GM12878 (cell line): Measurements from ENCODE around the gene COX6B1. TPM values are rescaled to one million over a fixed set of nuclear protein-coding genes. Genes with fewer than 3 reads are reported as not detected.

ENCODE experiments used
- ATAC-seq: fragments of 200-7000 bp; cut with Tn5 transposase; 3 replicates; pipeline ENCODE4 v1.9.1; 2020; ENCODE audit warnings: mild to moderate bottlenecking, moderate library complexity
- BruUV-seq: library from RNA; stranded (reverse); fragments of 400-500 nt; replicated peaks from 2 replicates; lab custom pipeline; 2021; lab: Mats Ljungman, UMichigan
- CTCF ChIA-PET: fragments of 300-600 bp; sonication (Branson Sonifier 250); formaldehyde crosslinking; extraction: SDS; loops from one replicate; lab custom pipeline; 2021; ENCODE audit warnings: inconsistent platforms; lab: Yijun Ruan, JAX
- POLR2A ChIA-PET: fragments of 350-600 bp; formaldehyde crosslinking; extraction: SDS; loops from one replicate; lab custom pipeline; 2021; ENCODE audit warnings: inconsistent platforms; lab: Charles Lee
- RAD21 ChIA-PET: fragments of 300-600 bp; sonication (Branson Sonifier 250); formaldehyde crosslinking; loops from one replicate; lab custom pipeline; 2023; ENCODE audit warnings: antibody characterized with exemption; ENCODE audit not compliant: unreplicated experiment; lab: Charles Lee
- SMC1A ChIA-PET: fragments of 300-600 bp; sonication (Branson Sonifier 250); formaldehyde crosslinking; loops from one replicate; lab custom pipeline; 2023; ENCODE audit not compliant: unreplicated experiment, uncharacterized antibody; lab: Charles Lee
- DNase-seq: peaks from one replicate; pipeline ENCODE4 v3.0.0-alpha.2; 2011; ENCODE audit warnings: low read depth, low spot score
- FAIRE-seq: peaks from 3 replicates; lab custom pipeline; 2011; peaks lifted over from hg19 to GRCh38; lab: Jason Lieb, UNC
- H2AFZ ChIP-seq: 2 replicates; pipeline ENCODE4 v1.6.0; 2011; ENCODE audit warnings: low read depth, low read length, control low read depth; ENCODE audit not compliant: control insufficient read depth
- H3K27ac ChIP-seq: 2 replicates; pipeline ENCODE4 v1.5.1; 2011; ENCODE audit warnings: control low read depth; ENCODE audit not compliant: control insufficient read depth, insufficient read depth
- H3K27me3 ChIP-seq, 2 experiments: replicated peaks in 1 of 2; 2 replicates each; pipeline versions ENCODE4 v1.6.0 to v1.6.1; 2011; ENCODE audit warnings: low read length in 1 of 2; ENCODE audit not compliant: control insufficient read depth in 2 of 2, insufficient read depth in 2 of 2
- H3K36me3 ChIP-seq, 2 experiments: 2 replicates each; pipeline ENCODE4 v1.5.1; 2011; ENCODE audit warnings: low read length in 1 of 2; ENCODE audit not compliant: control insufficient read depth in 2 of 2, insufficient read depth in 2 of 2
- H3K4me1 ChIP-seq: 2 replicates; pipeline ENCODE4 v1.6.1; 2011; ENCODE audit warnings: mild to moderate bottlenecking, low read length, moderate library complexity, mixed read lengths; ENCODE audit not compliant: control insufficient read depth, insufficient read depth
- H3K4me2 ChIP-seq: 2 replicates; pipeline ENCODE4 v1.6.0; 2011; ENCODE audit warnings: control low read depth; ENCODE audit not compliant: control insufficient read depth, insufficient read depth
- H3K4me3 ChIP-seq: fragments of 200-600 bp; sonication (generic); 2 replicates; pipeline ENCODE4 v1.5.1; 2016
- H3K79me2 ChIP-seq: 2 replicates; pipeline ENCODE4 v1.6.0; 2011; ENCODE audit warnings: low read length; ENCODE audit not compliant: control insufficient read depth, insufficient read depth
- H3K9ac ChIP-seq: 2 replicates; pipeline ENCODE4 v1.8.0; 2011; ENCODE audit warnings: low read length, control low read depth, mixed read lengths; ENCODE audit not compliant: control insufficient read depth, insufficient read depth
- H3K9me3 ChIP-seq: replicated peaks from 3 replicates; pipeline ENCODE4 v1.5.1; 2011; ENCODE audit warnings: mild to moderate bottlenecking, low read length; ENCODE audit not compliant: control insufficient read depth, insufficient read depth
- H4K20me1 ChIP-seq: 2 replicates; pipeline ENCODE4 v1.6.0; 2011; ENCODE audit not compliant: control insufficient read depth, insufficient read depth
- MTA3 ChIP-seq: IDR thresholded peaks from 2 replicates; pipeline ENCODE4 v1.6.1; 2012; ENCODE audit warnings: low read length, inconsistent platforms, borderline replicate concordance
- PML ChIP-seq: IDR thresholded peaks from 2 replicates; pipeline ENCODE4 v1.6.1; 2012; ENCODE audit warnings: low read length, inconsistent platforms
- RAD51 ChIP-seq: fragments of 450-650 bp; IDR thresholded peaks from 2 replicates; pipeline ENCODE4 v1.6.1; 2016; ENCODE audit warnings: moderate library complexity, mild to moderate bottlenecking, inconsistent platforms
- SRF ChIP-seq, 2 experiments: IDR thresholded peaks; 2 replicates each; pipeline ENCODE4 v1.6.1; 2011; ENCODE audit warnings: low read depth in 2 of 2, low read length in 2 of 2, mild to moderate bottlenecking in 1 of 2, moderate library complexity in 1 of 2
- TAF1 ChIP-seq: IDR thresholded peaks from 2 replicates; pipeline ENCODE4 v1.6.1; 2011; ENCODE audit warnings: mild to moderate bottlenecking, low read depth, low read length, borderline replicate concordance
- ZNF207 ChIP-seq: fragments of 450-650 bp; IDR thresholded peaks from 2 replicates; pipeline ENCODE4 v1.6.1; 2014; ENCODE audit warnings: antibody characterized with exemption, mild to moderate bottlenecking, borderline replicate concordance
- WGBS: methylation state at CpG from one replicate; pipeline ENCODE4 v1.1.6; 2016; ENCODE audit warnings: low lambda C conversion rate; ENCODE audit not compliant: insufficient replicate concordance, insufficient coverage; ENCODE audit errors: missing lambda C conversion rate; 5-methylcytosine and 5-hydroxymethylcytosine counted together
- in situ Hi-C: fragments of 300-500 bp; cut with MboI; formaldehyde crosslinking; loops from 9 replicates; pipeline ENCODE4 v1.14.3; 2018; ENCODE audit warnings: mixed read lengths
- intact Hi-C: fragments of 100-400 bp; cut with micrococcal nuclease; formaldehyde crosslinking; loops from one replicate; pipeline ENCODE4 v1.14.2; 2022; ENCODE audit not compliant: unreplicated experiment
- polyA plus RNA-seq, 11 experiments: library from polyadenylated mRNA; depleted of rRNA in 4 of 11; unstranded in 6 of 11; stranded (reverse) in 5 of 11; fragments of >200 nt; fragmentation: Nextera tagmentation in 4 of 11; fragmentation: Illumina TruSeq in 1 of 11; extraction: Ambion mirVana in 4 of 11; extraction: Trizol in 1 of 11; gene quantifications; 1 replicate in 1 of 11; 2 replicates in 10 of 11; pipeline versions ENCODE4 v1.2.1 to v1.2.3, GENCODE V29; 2011 to 2016; ENCODE audit warnings: inconsistent platforms in 2 of 11, missing spikeins in 2 of 11, low read depth in 1 of 11
- total RNA-seq, 4 experiments: library from RNA; depleted of rRNA in 3 of 4; stranded (reverse); fragments of >200 nt in 3 of 4; fragmentation: Illumina TruSeq in 1 of 4; extraction: Trizol in 1 of 4; gene quantifications; 2 replicates each; pipeline versions ENCODE4 v1.2.1 to v1.2.3, GENCODE V29; 2013 to 2021
- TF ChIP-seq, protein P1 (sequence below), 3 experiments: IDR thresholded peaks in 2 of 3; conservative IDR thresholded peaks in 1 of 3; 2 replicates each; pipeline ENCODE4 v1.5.1; 2011; ENCODE audit warnings: low read depth in 3 of 3, low read length in 3 of 3, mild to moderate bottlenecking in 3 of 3, control low read depth in 2 of 3, moderate library complexity in 2 of 3, inconsistent platforms in 1 of 3, mixed read lengths in 1 of 3; ENCODE audit not compliant: control insufficient read depth in 2 of 3, insufficient read depth in 1 of 3; ENCODE audit errors: extremely low read depth in 1 of 3

The COX6B1 gene
- total and polyA plus RNA-seq, 10 of the 15 experiments (the other 5 are each of a cell fraction or from before 2014, with no cell fraction given) = 500 to 1,700 (median 862) TPM

DNA sequence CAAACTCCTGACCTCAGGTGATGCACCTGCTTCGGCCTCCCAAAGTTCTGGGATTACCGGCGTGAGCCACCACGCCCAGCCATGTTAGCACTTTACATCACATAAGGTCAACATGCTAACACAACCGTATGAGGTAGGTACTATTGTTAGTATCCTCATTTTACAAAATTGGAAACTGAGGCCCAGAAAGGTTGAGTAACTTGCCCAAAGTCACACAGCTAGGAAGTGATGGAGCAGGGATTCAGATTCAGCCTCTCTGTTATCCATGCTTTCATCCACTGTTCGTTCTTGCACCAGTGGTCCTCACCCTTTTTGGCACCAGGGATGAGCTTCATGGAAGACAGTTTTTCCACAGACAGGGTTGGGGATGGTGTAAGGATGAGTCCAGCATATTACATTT lies 8.6 kb downstream of the COX6B1 start (continued):
- TF ChIP-seq PML (no peak), TAF1 (no peak), MTA3 (no peak), RAD51 (no peak), SRF (IDR thresholded peaks at IDR 0.05; ENCODE audit: low read depth in 2 of 2, low read length in 2 of 2) (no peak)

DNA sequence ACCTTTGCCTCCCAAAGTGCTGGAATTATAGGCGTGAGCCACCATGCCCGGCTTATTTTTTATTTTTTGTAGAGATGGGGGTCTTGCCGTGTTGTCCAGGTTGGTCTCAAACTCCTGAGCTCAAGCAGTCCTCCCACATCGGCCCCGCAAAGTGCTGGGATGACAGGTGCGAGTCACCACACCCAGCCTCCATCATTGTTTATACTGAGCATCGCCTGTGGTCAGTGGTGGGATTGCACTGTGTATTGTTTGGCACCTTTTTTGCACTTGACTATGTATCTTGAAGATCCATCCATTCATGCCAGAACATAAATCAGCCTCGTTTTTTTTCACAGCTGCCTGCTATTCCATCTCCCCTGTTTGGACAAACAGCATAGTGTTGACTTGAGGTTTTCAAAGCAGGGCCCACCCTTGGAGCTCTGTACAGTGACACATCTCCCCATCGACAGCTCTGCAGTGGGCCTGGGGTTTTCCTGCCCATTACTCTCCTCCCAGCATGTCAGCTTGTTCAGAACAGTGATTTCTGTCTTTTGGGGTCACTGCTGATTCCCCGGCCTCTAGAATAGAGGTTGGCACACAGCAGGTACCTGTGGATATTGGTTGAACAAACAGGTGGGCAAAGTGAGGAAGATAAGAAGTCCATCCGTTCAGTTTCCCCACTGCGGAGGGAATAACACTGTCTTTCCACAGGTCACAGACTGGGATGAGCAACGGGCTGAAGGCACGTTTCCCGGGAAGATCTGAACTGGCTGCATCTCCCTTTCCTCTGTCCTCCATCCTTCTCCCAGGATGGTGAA lies 10.0 kb downstream of the COX6B1 start:
- Histone ChIP-seq H3K36me3 (peaks cover 12 to 13% of the 10 kb centered on the region in 2 experiments; a peak in 3 of 4 replicates), H2AFZ (no peak overlapping the region), H3K27ac (no peak overlapping the region), H3K9me3 (no peaks in the 10 kb centered on the region), H3K79me2 (no peaks in the 10 kb centered on the region), H3K27me3 (no peaks in the 10 kb centered on the region)
- in situ Hi-C loops = no loop called here
- SMC1A ChIA-PET = no interaction called here
- WGBS = 90% methylated on average over 15 of the region's 15 CpGs
- DNase-seq = no peak
- no peak for TF ChIP-seq ZNF207
- TF ChIP-seq, protein P1, sequence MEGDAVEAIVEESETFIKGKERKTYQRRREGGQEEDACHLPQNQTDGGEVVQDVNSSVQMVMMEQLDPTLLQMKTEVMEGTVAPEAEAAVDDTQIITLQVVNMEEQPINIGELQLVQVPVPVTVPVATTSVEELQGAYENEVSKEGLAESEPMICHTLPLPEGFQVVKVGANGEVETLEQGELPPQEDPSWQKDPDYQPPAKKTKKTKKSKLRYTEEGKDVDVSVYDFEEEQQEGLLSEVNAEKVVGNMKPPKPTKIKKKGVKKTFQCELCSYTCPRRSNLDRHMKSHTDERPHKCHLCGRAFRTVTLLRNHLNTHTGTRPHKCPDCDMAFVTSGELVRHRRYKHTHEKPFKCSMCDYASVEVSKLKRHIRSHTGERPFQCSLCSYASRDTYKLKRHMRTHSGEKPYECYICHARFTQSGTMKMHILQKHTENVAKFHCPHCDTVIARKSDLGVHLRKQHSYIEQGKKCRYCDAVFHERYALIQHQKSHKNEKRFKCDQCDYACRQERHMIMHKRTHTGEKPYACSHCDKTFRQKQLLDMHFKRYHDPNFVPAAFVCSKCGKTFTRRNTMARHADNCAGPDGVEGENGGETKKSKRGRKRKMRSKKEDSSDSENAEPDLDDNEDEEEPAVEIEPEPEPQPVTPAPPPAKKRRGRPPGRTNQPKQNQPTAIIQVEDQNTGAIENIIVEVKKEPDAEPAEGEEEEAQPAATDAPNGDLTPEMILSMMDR (IDR thresholded peaks at IDR 0.05 in 2 of 3, conservative IDR thresholded peaks at IDR 0.05 in 1 of 3; ENCODE audit: control insufficient read depth in 2 of 3, extremely low read depth in 1 of 3, insufficient read depth in 1 of 3, low read depth in 3 of 3, low read length in 3 of 3) = 0 out of 6 replicates have a peak, but pooled peaks of 1 of the 3 experiments have one; percentile 8
- TF ChIP-seq, all 136 proteins: peak for 1
- Histone ChIP-seq H4K20me1 (no peaks in the 10 kb centered on the region), H3K4me1 (no peaks in the 10 kb centered on the region), H3K4me3 (no peak overlapping the region), H3K4me2 (no peak overlapping the region), H3K9ac (no peak overlapping the region)
- no TSS peak for BruUV-seq
- CTCF ChIA-PET = interaction anchor here (0.7 kb wide), 1 partner anchor 109 kb away, joined by 3 read pairs; no protein-coding TSS in a partner anchor
- intact Hi-C loops = no loop called here
- RAD21 ChIA-PET = interaction anchor here (0.6 kb wide), 2 partner anchors 121 to 242 kb away, joined by 3 to 5 read pairs; no protein-coding TSS in a partner anchor
- FAIRE-seq = no peak
- ATAC-seq = peak; percentile 44; the same call in 1 of the 3 replicates
- POLR2A ChIA-PET = interaction anchor here (1.2 kb wide), 1 partner anchor 10 kb away, joined by 4 read pairs; the partner anchor contains the start of gene COX6B1
